Uterine smooth muscle cell (primary cell): ENCODE measurements around the gene PERP. TPM values are rescaled to one million over a fixed set of nuclear protein-coding genes. Genes with fewer than 3 reads are reported as not detected.

Source experiments
- total RNA-seq: library from RNA; depleted of rRNA; stranded (reverse); fragments of >200 nt; gene quantifications from 2 replicates; pipeline ENCODE4 v1.2.3, GENCODE V29; 2014

PERP gene
- total RNA-seq = 22.5 and 29.4 TPM in 2 replicates

GRCh38 chr6:138107078-138107751 lies at the start of gene PERP:
PERP (minus strand) TSS chr6:138107419; CDS start chr6:138107340, 79 bp downstream.

Other genes with a start within 250 kb of the PERP start
- 6.7 and 9.4 TPM in 2 replicates for gene TNFAIP3, start 240.2 kb downstream of the PERP start, total RNA-seq
- 0.55 and 1.7 TPM in 2 replicates for gene ARFGEF3, start 54.5 kb upstream of the PERP start, total RNA-seq
- not detected in 2 replicates for gene PBOV1, start 111.1 kb upstream of the PERP start, total RNA-seq